ENCODE measurements around the gene SPTLC3. TPM values are rescaled to one million over a fixed set of nuclear protein-coding genes. Genes with fewer than 3 reads are reported as not detected.

SPTLC3 gene
- total and polyA plus RNA-seq, 2 experiments from 2014 or later, result 0.52 to 0.66 TPM

DNA sequence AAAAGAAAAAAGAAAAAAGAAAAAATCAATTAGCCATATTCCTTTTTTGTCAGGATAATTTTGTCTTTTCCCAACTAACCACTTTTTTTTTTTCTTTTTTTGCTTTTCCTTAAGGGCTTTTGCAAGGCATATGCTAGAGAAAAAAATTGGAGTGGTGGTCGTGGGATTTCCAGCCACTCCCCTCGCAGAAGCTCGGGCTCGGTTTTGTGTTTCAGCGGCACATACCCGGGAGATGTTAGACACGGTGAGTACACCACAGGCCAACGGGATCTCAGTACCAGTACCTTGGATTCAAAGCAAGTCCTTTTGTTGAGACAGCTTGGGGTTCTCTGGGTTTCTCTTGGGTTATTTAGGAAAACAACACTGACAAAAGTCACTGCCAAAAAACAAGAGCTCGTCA lies 151.1 kb downstream of the SPTLC3 start (continued):
- TF ChIP-seq, protein P1, sequence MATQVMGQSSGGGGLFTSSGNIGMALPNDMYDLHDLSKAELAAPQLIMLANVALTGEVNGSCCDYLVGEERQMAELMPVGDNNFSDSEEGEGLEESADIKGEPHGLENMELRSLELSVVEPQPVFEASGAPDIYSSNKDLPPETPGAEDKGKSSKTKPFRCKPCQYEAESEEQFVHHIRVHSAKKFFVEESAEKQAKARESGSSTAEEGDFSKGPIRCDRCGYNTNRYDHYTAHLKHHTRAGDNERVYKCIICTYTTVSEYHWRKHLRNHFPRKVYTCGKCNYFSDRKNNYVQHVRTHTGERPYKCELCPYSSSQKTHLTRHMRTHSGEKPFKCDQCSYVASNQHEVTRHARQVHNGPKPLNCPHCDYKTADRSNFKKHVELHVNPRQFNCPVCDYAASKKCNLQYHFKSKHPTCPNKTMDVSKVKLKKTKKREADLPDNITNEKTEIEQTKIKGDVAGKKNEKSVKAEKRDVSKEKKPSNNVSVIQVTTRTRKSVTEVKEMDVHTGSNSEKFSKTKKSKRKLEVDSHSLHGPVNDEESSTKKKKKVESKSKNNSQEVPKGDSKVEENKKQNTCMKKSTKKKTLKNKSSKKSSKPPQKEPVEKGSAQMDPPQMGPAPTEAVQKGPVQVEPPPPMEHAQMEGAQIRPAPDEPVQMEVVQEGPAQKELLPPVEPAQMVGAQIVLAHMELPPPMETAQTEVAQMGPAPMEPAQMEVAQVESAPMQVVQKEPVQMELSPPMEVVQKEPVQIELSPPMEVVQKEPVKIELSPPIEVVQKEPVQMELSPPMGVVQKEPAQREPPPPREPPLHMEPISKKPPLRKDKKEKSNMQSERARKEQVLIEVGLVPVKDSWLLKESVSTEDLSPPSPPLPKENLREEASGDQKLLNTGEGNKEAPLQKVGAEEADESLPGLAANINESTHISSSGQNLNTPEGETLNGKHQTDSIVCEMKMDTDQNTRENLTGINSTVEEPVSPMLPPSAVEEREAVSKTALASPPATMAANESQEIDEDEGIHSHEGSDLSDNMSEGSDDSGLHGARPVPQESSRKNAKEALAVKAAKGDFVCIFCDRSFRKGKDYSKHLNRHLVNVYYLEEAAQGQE (IDR thresholded peaks at IDR 0.05; ENCODE audit: unreplicated experiment), result no peak
- TF ChIP-seq NANOG (IDR thresholded peaks at IDR 0.05; ENCODE audit: borderline replicate concordance), result no peak
- TF ChIP-seq POLR2AphosphoS5 (IDR thresholded peaks at IDR 0.05; ENCODE audit: low read depth), result no peak
- TF ChIP-seq ZNF331 (CRISPR knock-in tag; IDR thresholded peaks at IDR 0.05; ENCODE audit: low read depth), result no peak

DNA sequence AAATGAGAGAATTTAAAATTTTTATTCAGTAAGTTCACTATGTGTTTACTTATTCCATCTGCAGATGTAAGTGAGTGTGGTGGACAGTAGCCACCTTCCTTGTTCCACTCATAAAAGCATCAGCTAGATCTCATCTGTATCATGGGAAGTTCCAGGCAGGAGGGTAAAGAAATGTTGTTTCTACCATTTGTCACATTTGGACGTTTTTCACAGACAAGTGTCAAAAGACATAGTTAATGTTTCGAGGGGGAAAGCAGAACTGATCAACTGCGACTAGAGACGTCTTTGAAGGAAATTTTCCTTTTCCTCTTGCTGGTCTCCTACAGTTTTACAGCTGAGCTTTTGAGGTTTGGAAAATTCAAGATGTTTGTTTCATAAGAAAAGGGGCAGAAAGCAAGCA lies 156.4 kb downstream of the SPTLC3 start:
- H3K79me2 ChIP-seq (replicated peaks; ENCODE audit: insufficient read depth), result no peaks in the 10 kb centered on the region

More for the DNA sequence above, 156.4 kb downstream of the SPTLC3 start:
- H3K27ac Mint-ChIP-seq, result no peak overlapping the region
- DNase-seq (ENCODE audit: low spot score), result no peak
- H3K4me3 Mint-ChIP-seq, result no peak overlapping the region
- H3K27ac ChIP-seq (ENCODE audit: low read depth), result no peak overlapping the region
- no peaks in the 10 kb centered on the region for H3K27me3 ChIP-seq (ENCODE audit: insufficient read depth)
- no peak overlapping the region for H2AFZ ChIP-seq
- no peaks in the 10 kb centered on the region for H3K27me3 Mint-ChIP-seq (ENCODE audit: insufficient read depth, low read depth, poor library complexity)
- H3F3A ChIP-seq (replicated peaks; ENCODE audit: low read depth), result no peaks in the 10 kb centered on the region
- TF ChIP-seq, protein P2, sequence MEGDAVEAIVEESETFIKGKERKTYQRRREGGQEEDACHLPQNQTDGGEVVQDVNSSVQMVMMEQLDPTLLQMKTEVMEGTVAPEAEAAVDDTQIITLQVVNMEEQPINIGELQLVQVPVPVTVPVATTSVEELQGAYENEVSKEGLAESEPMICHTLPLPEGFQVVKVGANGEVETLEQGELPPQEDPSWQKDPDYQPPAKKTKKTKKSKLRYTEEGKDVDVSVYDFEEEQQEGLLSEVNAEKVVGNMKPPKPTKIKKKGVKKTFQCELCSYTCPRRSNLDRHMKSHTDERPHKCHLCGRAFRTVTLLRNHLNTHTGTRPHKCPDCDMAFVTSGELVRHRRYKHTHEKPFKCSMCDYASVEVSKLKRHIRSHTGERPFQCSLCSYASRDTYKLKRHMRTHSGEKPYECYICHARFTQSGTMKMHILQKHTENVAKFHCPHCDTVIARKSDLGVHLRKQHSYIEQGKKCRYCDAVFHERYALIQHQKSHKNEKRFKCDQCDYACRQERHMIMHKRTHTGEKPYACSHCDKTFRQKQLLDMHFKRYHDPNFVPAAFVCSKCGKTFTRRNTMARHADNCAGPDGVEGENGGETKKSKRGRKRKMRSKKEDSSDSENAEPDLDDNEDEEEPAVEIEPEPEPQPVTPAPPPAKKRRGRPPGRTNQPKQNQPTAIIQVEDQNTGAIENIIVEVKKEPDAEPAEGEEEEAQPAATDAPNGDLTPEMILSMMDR (conservative IDR thresholded peaks at IDR 0.05; ENCODE audit: low read depth in 2 of 2), result no peak
- no peak for TF ChIP-seq STAT1 (IDR thresholded peaks at IDR 0.05; ENCODE audit: unreplicated experiment)
- no peak for TF ChIP-seq EZH2phosphoT487 (IDR thresholded peaks at IDR 0.05; ENCODE audit: unreplicated experiment)
- no peak for TF ChIP-seq EZH2 (IDR thresholded peaks at IDR 0.05; ENCODE audit: low read depth, unreplicated experiment)
- TF ChIP-seq, protein P3, sequence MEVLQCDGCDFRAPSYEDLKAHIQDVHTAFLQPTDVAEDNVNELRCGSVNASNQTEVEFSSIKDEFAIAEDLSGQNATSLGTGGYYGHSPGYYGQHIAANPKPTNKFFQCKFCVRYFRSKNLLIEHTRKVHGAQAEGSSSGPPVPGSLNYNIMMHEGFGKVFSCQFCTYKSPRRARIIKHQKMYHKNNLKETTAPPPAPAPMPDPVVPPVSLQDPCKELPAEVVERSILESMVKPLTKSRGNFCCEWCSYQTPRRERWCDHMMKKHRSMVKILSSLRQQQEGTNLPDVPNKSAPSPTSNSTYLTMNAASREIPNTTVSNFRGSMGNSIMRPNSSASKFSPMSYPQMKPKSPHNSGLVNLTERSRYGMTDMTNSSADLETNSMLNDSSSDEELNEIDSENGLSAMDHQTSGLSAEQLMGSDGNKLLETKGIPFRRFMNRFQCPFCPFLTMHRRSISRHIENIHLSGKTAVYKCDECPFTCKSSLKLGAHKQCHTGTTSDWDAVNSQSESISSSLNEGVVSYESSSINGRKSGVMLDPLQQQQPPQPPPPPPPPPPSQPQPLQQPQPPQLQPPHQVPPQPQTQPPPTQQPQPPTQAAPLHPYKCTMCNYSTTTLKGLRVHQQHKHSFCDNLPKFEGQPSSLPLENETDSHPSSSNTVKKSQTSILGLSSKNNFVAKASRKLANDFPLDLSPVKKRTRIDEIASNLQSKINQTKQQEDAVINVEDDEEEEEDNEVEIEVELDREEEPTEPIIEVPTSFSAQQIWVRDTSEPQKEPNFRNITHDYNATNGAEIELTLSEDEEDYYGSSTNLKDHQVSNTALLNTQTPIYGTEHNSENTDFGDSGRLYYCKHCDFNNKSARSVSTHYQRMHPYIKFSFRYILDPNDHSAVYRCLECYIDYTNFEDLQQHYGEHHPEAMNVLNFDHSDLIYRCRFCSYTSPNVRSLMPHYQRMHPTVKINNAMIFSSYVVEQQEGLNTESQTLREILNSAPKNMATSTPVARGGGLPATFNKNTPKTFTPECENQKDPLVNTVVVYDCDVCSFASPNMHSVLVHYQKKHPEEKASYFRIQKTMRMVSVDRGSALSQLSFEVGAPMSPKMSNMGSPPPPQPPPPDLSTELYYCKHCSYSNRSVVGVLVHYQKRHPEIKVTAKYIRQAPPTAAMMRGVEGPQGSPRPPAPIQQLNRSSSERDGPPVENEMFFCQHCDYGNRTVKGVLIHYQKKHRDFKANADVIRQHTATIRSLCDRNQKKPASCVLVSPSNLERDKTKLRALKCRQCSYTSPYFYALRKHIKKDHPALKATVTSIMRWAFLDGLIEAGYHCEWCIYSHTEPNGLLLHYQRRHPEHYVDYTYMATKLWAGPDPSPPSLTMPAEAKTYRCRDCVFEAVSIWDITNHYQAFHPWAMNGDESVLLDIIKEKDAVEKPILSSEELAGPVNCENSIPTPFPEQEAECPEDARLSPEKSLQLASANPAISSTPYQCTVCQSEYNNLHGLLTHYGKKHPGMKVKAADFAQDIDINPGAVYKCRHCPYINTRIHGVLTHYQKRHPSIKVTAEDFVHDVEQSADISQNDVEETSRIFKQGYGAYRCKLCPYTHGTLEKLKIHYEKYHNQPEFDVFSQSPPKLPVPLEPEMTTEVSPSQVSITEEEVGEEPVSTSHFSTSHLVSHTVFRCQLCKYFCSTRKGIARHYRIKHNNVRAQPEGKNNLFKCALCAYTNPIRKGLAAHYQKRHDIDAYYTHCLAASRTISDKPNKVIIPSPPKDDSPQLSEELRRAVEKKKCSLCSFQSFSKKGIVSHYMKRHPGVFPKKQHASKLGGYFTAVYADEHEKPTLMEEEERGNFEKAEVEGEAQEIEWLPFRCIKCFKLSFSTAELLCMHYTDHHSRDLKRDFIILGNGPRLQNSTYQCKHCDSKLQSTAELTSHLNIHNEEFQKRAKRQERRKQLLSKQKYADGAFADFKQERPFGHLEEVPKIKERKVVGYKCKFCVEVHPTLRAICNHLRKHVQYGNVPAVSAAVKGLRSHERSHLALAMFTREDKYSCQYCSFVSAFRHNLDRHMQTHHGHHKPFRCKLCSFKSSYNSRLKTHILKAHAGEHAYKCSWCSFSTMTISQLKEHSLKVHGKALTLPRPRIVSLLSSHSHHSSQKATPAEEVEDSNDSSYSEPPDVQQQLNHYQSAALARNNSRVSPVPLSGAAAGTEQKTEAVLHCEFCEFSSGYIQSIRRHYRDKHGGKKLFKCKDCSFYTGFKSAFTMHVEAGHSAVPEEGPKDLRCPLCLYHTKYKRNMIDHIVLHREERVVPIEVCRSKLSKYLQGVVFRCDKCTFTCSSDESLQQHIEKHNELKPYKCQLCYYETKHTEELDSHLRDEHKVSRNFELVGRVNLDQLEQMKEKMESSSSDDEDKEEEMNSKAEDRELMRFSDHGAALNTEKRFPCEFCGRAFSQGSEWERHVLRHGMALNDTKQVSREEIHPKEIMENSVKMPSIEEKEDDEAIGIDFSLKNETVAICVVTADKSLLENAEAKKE (CRISPR knock-in tag; IDR thresholded peaks at IDR 0.05), result no peak
- no peak for TF ChIP-seq JUNB (IDR thresholded peaks at IDR 0.05; ENCODE audit: unreplicated experiment)
- TF ChIP-seq CREB1 (CRISPR knock-in tag; IDR thresholded peaks at IDR 0.05; ENCODE audit: low read depth), result no peak
- H4K20me1 ChIP-seq (replicated peaks; ENCODE audit: insufficient read depth), result no peaks in the 10 kb centered on the region
- H3K36me3 Mint-ChIP-seq (ENCODE audit: low read depth), result no peaks in the 10 kb centered on the region
- H3K36me3 ChIP-seq (ENCODE audit: insufficient read depth), result no peaks in the 10 kb centered on the region
- H3K9me3 Mint-ChIP-seq, result no peaks in the 10 kb centered on the region
- no peak overlapping the region for H3K4me2 ChIP-seq
- no peak overlapping the region for H3K4me3 ChIP-seq
- peaks cover 6% of the 10 kb centered on the region; the same call in 2 of the 3 replicates for H3K4me1 Mint-ChIP-seq
- H3K9me2 ChIP-seq (ENCODE audit: insufficient read depth), result peaks cover 3% of the 10 kb centered on the region; the same call in 1 of the 2 replicates
- H3K4me1 ChIP-seq (ENCODE audit: insufficient read depth), result no peaks in the 10 kb centered on the region
- no peak for ATAC-seq
